ENCODE data around the gene P2RX2. TPM values are rescaled to one million over a fixed set of nuclear protein-coding genes. Genes with fewer than 3 reads are reported as not detected.
A peak's percentile ranks its signal among the peaks of the same experiment; 100 is the strongest.

P2RX2 gene
- polyA plus RNA-seq, 2 of the 4 experiments (the other 2 are of a cell fraction) = not detected

DNA sequence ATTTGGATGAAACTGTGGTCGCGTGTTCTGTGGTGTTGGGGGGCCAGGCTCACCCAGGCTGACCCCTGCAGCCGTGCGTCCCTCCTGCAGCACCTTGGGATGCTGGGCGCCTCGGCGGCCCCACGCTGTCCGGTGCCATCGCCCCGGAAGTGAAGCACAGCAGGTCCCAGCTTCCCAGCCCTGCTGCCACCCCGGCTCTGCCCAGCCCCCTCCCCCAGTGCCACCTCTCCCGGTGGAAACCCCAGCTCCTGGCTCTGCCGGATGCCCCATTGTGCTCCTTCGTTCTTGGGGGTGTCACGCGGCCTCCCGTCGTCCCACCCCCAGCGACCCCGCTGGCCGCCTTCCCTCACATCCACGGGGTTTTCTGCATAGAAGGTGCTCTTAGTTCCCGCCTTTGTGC is 33.4 kb upstream of the P2RX2 start:
- FAIRE-seq (no peak), ATAC-seq (no peak), DNase-seq (ENCODE audit: low read depth in 1 of 2, low spot score in 1 of 2) (no peak)
- no peak overlapping the region for H3K27ac ChIP-seq
- CTCF ChIA-PET = interaction anchor here (1.0 to 2.5 kb wide), 3 partner anchors 9 to 171 kb away, joined by 3 to 12 read pairs (median 3); no protein-coding TSS in a partner anchor
- H3K4me2 ChIP-seq = no peak overlapping the region
- no peaks in the 10 kb centered on the region for H3K4me1 ChIP-seq
- TF ChIP-seq HOXB5 (CRISPR knock-in tag; IDR thresholded peaks at IDR 0.05) = no peak
- TF ChIP-seq CBX2 (IDR thresholded peaks at IDR 0.05; ENCODE audit: borderline replicate concordance, low read depth) = no peak
- no peak for TF ChIP-seq HOXA7 (CRISPR knock-in tag; IDR thresholded peaks at IDR 0.05)
- TF ChIP-seq, protein P1, sequence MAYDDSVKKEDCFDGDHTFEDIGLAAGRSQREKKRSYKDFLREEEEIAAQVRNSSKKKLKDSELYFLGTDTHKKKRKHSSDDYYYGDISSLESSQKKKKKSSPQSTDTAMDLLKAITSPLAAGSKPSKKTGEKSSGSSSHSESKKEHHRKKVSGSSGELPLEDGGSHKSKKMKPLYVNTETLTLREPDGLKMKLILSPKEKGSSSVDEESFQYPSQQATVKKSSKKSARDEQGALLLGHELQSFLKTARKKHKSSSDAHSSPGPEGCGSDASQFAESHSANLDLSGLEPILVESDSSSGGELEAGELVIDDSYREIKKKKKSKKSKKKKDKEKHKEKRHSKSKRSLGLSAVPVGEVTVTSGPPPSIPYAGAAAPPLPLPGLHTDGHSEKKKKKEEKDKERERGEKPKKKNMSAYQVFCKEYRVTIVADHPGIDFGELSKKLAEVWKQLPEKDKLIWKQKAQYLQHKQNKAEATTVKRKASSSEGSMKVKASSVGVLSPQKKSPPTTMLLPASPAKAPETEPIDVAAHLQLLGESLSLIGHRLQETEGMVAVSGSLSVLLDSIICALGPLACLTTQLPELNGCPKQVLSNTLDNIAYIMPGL (CRISPR knock-in tag; IDR thresholded peaks at IDR 0.05; ENCODE audit: borderline replicate concordance) = no peak
- TF ChIP-seq POLR2A (IDR thresholded peaks at IDR 0.05; ENCODE audit: low read length) = no peak
- WGBS (ENCODE audit: missing lambda C conversion rate) = 86% methylated on average over 24 of the region's 24 CpGs
- POLR2A ChIA-PET = no interaction called here
- H3K9me3 ChIP-seq = no peaks in the 10 kb centered on the region
- no peak overlapping the region for H3K4me3 ChIP-seq

DNA sequence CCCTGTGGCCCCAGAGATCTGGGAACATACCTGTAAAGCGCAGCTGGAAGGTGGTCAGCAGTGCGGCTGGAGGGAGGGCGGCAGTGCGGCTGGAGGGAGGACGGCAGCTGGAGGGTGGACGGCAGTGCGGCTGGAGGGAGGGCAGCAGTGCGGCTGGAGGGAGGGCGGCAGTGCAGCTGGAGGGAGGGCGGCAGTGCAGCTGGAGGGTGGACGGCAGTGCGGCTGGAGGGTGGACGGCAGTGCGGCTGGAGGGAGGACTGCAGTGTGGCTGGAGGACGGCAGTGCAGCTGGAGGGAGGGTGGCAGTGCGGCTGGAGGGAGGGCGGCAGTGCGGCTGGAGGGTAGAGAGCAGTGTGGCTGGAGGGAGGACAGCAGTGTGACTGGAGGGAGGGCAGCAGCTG is 31.6 kb upstream of the P2RX2 start:
- DNase-seq (ENCODE audit: low read depth in 1 of 2, low spot score in 1 of 2) = no peak
- H3K4me3 ChIP-seq = no peak overlapping the region
- POLR2A ChIA-PET = no interaction called here
- 86% methylated on average over 14 of the region's 18 CpGs for WGBS (ENCODE audit: missing lambda C conversion rate)
- H3K9me3 ChIP-seq = no peaks in the 10 kb centered on the region
- no peaks in the 10 kb centered on the region for H3K4me1 ChIP-seq
- H3K4me2 ChIP-seq = no peak overlapping the region
- CTCF ChIA-PET = interaction anchor here (0.6 to 2.5 kb wide), 6 partner anchors 14 to 559 kb away, joined by 3 to 12 read pairs (median 3); no protein-coding TSS in a partner anchor
- ATAC-seq = peak in 1 of 2 experiments; percentile 7; a peak in 2 of 6 replicates
- FAIRE-seq = no peak
- TF ChIP-seq RFX5 (IDR thresholded peaks at IDR 0.05) = no peak
- no peak for TF ChIP-seq FOXS1 (CRISPR knock-in tag; IDR thresholded peaks at IDR 0.05)
- TF ChIP-seq, protein P2, sequence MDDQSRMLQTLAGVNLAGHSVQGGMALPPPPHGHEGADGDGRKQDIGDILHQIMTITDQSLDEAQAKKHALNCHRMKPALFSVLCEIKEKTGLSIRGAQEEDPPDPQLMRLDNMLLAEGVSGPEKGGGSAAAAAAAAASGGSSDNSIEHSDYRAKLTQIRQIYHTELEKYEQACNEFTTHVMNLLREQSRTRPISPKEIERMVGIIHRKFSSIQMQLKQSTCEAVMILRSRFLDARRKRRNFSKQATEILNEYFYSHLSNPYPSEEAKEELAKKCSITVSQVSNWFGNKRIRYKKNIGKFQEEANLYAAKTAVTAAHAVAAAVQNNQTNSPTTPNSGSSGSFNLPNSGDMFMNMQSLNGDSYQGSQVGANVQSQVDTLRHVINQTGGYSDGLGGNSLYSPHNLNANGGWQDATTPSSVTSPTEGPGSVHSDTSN (IDR thresholded peaks at IDR 0.05) = no peak
- no peak for TF ChIP-seq CHD4 (IDR thresholded peaks at IDR 0.05; ENCODE audit: borderline replicate concordance)
- no peak for TF ChIP-seq CBX2 (IDR thresholded peaks at IDR 0.05; ENCODE audit: borderline replicate concordance, low read depth)
- no peak for TF ChIP-seq FOSL2 (IDR thresholded peaks at IDR 0.05)
- TF ChIP-seq FOSL2 (CRISPR knock-in tag; IDR thresholded peaks at IDR 0.05) = no peak
- TF ChIP-seq, protein P1 (CRISPR knock-in tag; IDR thresholded peaks at IDR 0.05; ENCODE audit: borderline replicate concordance) = no peak
- TF ChIP-seq TFCP2L1 (CRISPR knock-in tag; IDR thresholded peaks at IDR 0.05) = no peak
- no peak for TF ChIP-seq ZC3H11A (IDR thresholded peaks at IDR 0.05)
- no peak for TF ChIP-seq NPAS2 (CRISPR knock-in tag; IDR thresholded peaks at IDR 0.05; ENCODE audit: borderline replicate concordance)
- TF ChIP-seq, protein P3, sequence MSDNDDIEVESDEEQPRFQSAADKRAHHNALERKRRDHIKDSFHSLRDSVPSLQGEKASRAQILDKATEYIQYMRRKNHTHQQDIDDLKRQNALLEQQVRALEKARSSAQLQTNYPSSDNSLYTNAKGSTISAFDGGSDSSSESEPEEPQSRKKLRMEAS (IDR thresholded peaks at IDR 0.05) = no peak
- TF ChIP-seq POLR2A (IDR thresholded peaks at IDR 0.05; ENCODE audit: low read length) = no peak
- TF ChIP-seq HOXB5 (CRISPR knock-in tag; IDR thresholded peaks at IDR 0.05) = no peak
- no peak for TF ChIP-seq TP53 (CRISPR knock-in tag; IDR thresholded peaks at IDR 0.05)
- no peak for TF ChIP-seq ZNF302 (CRISPR knock-in tag; IDR thresholded peaks at IDR 0.05)
- no peak for TF ChIP-seq MAZ (IDR thresholded peaks at IDR 0.05; ENCODE audit: borderline replicate concordance, low read depth, low read length)
- H3K27ac ChIP-seq = no peak overlapping the region

DNA sequence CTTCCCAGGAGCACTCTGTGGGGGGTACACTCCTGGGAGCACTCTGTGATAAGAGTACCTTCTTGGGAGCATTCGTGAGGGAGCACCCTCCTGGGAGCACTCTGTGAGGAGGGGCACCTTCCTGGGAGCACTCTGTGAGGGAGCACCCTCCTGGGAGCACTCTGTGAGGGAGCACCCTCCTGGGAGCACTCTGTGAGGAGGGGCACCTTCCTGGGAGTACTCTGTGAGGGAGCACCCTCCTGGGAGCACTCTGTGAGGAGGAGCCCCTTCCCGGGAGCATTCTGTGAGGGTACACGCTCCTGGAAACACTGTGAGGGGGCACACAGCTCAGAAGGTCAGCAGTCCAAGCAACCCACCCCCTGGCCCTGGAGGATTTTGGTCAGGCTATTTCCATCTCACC is 30.8 kb upstream of the P2RX2 start:
- no peak for DNase-seq (ENCODE audit: low read depth in 1 of 2, low spot score in 1 of 2)
- WGBS (ENCODE audit: missing lambda C conversion rate) = 29% methylated on average over 3 of the region's 3 CpGs
- no peak for FAIRE-seq
- ChIA-PET CTCF (interaction anchor here (1.2 kb wide), 1 partner anchor 141 kb away, joined by 3 read pairs; no protein-coding TSS in a partner anchor), POLR2A (no interaction called here)
- H3K4me2 ChIP-seq = no peak overlapping the region
- no peak overlapping the region for H3K4me3 ChIP-seq
- no peak overlapping the region for H3K27ac ChIP-seq
- no peaks in the 10 kb centered on the region for H3K4me1 ChIP-seq
- no peaks in the 10 kb centered on the region for H3K9me3 ChIP-seq
- ATAC-seq = no peak
- TF ChIP-seq, protein P2 (IDR thresholded peaks at IDR 0.05) = no peak
- TF ChIP-seq CHD4 (IDR thresholded peaks at IDR 0.05; ENCODE audit: borderline replicate concordance) (no peak), SMC3 (IDR thresholded peaks at IDR 0.05) (no peak), FOSB (CRISPR knock-in tag; IDR thresholded peaks at IDR 0.05) (no peak), MAZ (IDR thresholded peaks at IDR 0.05; ENCODE audit: borderline replicate concordance, low read depth, low read length) (no peak)
- TF ChIP-seq, protein P4, sequence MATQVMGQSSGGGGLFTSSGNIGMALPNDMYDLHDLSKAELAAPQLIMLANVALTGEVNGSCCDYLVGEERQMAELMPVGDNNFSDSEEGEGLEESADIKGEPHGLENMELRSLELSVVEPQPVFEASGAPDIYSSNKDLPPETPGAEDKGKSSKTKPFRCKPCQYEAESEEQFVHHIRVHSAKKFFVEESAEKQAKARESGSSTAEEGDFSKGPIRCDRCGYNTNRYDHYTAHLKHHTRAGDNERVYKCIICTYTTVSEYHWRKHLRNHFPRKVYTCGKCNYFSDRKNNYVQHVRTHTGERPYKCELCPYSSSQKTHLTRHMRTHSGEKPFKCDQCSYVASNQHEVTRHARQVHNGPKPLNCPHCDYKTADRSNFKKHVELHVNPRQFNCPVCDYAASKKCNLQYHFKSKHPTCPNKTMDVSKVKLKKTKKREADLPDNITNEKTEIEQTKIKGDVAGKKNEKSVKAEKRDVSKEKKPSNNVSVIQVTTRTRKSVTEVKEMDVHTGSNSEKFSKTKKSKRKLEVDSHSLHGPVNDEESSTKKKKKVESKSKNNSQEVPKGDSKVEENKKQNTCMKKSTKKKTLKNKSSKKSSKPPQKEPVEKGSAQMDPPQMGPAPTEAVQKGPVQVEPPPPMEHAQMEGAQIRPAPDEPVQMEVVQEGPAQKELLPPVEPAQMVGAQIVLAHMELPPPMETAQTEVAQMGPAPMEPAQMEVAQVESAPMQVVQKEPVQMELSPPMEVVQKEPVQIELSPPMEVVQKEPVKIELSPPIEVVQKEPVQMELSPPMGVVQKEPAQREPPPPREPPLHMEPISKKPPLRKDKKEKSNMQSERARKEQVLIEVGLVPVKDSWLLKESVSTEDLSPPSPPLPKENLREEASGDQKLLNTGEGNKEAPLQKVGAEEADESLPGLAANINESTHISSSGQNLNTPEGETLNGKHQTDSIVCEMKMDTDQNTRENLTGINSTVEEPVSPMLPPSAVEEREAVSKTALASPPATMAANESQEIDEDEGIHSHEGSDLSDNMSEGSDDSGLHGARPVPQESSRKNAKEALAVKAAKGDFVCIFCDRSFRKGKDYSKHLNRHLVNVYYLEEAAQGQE (IDR thresholded peaks at IDR 0.05) = no peak
- TF ChIP-seq, protein P5, sequence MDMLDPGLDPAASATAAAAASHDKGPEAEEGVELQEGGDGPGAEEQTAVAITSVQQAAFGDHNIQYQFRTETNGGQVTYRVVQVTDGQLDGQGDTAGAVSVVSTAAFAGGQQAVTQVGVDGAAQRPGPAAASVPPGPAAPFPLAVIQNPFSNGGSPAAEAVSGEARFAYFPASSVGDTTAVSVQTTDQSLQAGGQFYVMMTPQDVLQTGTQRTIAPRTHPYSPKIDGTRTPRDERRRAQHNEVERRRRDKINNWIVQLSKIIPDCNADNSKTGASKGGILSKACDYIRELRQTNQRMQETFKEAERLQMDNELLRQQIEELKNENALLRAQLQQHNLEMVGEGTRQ (IDR thresholded peaks at IDR 0.05) = no peak

All from A549 (cell line).